HUES48 (cell line): ENCODE measurements around the gene GSG1.

ENCODE experiments used
- H3K27ac ChIP-seq: one replicate; pipeline ENCODE4 v1.7.0; 2013; ENCODE audit warnings: low read depth, low read length, inconsistent platforms
- H3K27me3 ChIP-seq: 2 replicates; pipeline ENCODE4 v1.6.1; 2013; ENCODE audit warnings: mild to moderate bottlenecking, low read length; ENCODE audit not compliant: control insufficient read depth, insufficient read depth
- H3K36me3 ChIP-seq: 2 replicates; pipeline ENCODE4 v1.6.1; 2013; ENCODE audit warnings: low read length; ENCODE audit not compliant: control insufficient read depth, insufficient read depth
- H3K4me1 ChIP-seq: 2 replicates; pipeline ENCODE4 v1.6.1; 2013; ENCODE audit warnings: mild to moderate bottlenecking, low read length; ENCODE audit not compliant: control insufficient read depth, insufficient read depth
- H3K4me3 ChIP-seq: 2 replicates; pipeline ENCODE4 v1.5.1; 2013; ENCODE audit warnings: mild to moderate bottlenecking, low read depth, low read length
- H3K9ac ChIP-seq: 2 replicates; pipeline ENCODE4 v1.6.1; 2013; ENCODE audit warnings: mild to moderate bottlenecking, low read depth, low read length, moderate library complexity
- H3K9me3 ChIP-seq: 2 replicates; pipeline ENCODE4 v1.6.1; 2013; ENCODE audit warnings: low read length; ENCODE audit not compliant: control insufficient read depth, insufficient read depth

Gene GSG1

GRCh38 chr12:13117029-13117428 lies 13.6 kb upstream of the GSG1 start:
- H3K4me1 ChIP-seq = peaks cover 25% of the 10 kb centered on the region
- H3K4me3 ChIP-seq = no peak overlapping the region
- H3K27me3 ChIP-seq = no peaks in the 10 kb centered on the region
- no peaks in the 10 kb centered on the region for H3K9me3 ChIP-seq
- no peak overlapping the region for H3K27ac ChIP-seq
- no peak overlapping the region for H3K9ac ChIP-seq
- no peaks in the 10 kb centered on the region for H3K36me3 ChIP-seq

- Histone ChIP-seq H3K36me3 (no peaks in the 10 kb centered on the region), H3K4me1 (peaks cover 25% of the 10 kb centered on the region), H3K27me3 (no peaks in the 10 kb centered on the region), H3K27ac (no peak overlapping the region), H3K9ac (no peak overlapping the region), H3K4me3 (no peak overlapping the region), H3K9me3 (no peaks in the 10 kb centered on the region)
Measured at GRCh38 chr12:13116259-13116658, 12.8 kb upstream of the GSG1 start.

DNA sequence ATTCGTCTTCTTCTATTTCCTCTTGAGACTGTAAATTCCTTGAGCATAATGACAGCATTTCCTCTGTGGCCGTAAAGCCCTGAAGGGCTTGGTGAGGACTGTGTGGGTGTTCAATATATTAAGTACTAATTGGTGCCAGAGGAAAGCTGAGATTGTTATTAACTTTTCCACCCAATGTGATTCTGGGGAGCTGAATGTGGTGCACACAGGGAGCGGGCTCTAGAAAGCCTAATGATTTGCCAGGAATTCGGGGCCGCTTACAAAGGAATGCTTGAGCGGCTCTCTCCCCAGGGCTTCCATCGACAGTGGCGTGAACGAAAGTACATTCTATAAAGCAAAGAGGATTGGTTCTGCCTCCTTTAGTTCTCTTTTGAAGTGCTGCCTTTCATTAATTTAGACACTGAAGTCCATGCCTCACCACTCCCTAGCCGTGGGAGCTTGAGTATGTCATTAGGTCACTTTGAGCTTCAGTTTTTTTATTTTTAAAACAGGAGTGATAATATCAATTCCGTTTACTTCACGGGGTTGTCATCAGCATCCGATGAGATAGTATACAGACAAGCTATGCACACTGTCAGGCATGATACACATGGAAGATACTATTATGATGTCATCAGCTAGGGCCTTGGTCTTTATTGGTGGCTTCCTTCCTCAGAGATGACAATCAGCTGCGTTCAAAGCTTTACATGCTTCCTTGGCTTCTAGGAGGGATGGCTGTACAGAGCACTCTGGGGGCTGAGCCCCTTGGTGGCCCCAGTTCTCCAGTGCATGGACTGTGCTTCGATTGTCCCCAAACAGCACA lies 11.0 kb upstream of the GSG1 start:
- no peaks in the 10 kb centered on the region for H3K9me3 ChIP-seq
- H3K4me1 ChIP-seq = peaks cover 25% of the 10 kb centered on the region
- no peaks in the 10 kb centered on the region for H3K27me3 ChIP-seq
- no peak overlapping the region for H3K4me3 ChIP-seq
- H3K9ac ChIP-seq = no peak overlapping the region
- no peaks in the 10 kb centered on the region for H3K36me3 ChIP-seq
- H3K27ac ChIP-seq = no peak overlapping the region

DNA sequence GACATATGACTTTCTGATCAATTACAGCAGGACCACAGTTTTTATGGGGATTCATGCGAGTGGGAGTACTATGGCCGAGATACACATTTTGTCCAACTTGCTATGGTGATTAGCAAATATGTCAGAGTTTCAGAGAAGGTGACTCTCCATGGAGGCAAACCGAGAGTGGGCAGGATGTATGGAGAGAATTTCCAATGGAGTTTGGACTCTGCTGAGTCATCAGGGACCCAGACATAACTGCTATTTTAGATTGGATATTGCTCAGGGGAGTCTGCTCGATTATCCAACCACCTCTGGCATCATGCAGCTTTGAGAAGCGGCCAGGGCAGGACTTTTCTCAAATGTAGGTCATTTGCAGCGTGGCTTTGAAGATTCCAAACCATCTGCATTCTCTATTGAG lies 9.5 kb upstream of the GSG1 start:
- Histone ChIP-seq H3K9ac (no peak overlapping the region), H3K4me3 (no peak overlapping the region), H3K27ac (no peak overlapping the region), H3K4me1 (peaks cover 25% of the 10 kb centered on the region), H3K27me3 (no peaks in the 10 kb centered on the region), H3K9me3 (no peaks in the 10 kb centered on the region), H3K36me3 (no peaks in the 10 kb centered on the region)

DNA sequence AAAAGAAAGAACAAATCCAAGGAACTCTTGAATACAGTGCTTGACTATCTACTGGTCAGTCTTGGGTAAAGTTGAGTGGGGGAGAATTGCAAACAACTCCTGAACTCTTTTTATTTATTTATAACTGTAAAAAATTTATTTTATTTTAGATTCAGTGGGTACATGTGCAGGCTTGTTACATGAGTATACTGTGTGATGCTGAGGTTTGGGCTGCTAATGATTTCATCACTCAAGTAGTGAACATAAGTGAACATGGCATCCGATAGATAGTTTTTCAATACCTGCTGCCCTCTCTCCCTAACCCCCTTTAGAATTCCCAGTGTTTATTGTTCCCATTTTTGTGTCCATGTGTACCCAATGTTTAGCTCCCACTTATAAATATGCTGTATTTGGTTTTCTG lies 3.2 kb upstream of the GSG1 start:
- H3K36me3 ChIP-seq = no peaks in the 10 kb centered on the region
- H3K9ac ChIP-seq = no peak overlapping the region
- no peak overlapping the region for H3K27ac ChIP-seq
- no peaks in the 10 kb centered on the region for H3K9me3 ChIP-seq
- peaks cover 11% of the 10 kb centered on the region for H3K4me1 ChIP-seq
- H3K27me3 ChIP-seq = no peaks in the 10 kb centered on the region; the same call in 1 of the 2 replicates
- H3K4me3 ChIP-seq = no peak overlapping the region

DNA sequence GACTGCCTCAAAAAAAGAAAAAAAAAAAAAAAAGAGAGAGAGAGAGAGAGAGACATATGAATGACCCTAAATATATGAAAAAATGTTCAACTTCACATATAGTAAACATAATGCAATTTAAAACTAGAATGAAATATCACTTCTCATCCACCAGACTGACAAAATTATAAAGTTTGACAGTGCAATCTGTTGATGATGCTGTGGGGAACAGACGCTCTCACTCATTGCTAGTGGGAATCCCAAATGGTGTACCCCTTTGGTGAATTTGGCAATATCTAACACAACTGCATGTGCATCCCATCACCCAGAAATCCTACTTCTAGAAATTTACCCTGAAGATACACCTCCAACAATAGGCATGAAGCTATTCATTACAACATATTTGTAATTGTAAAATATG lies 2.3 kb upstream of the GSG1 start:
- H3K36me3 ChIP-seq = no peaks in the 10 kb centered on the region
- peaks cover 13% of the 10 kb centered on the region for H3K4me1 ChIP-seq
- no peak overlapping the region for H3K27ac ChIP-seq
- no peaks in the 10 kb centered on the region for H3K9me3 ChIP-seq
- no peak overlapping the region for H3K9ac ChIP-seq
- H3K4me3 ChIP-seq = no peak overlapping the region
- H3K27me3 ChIP-seq = no peaks in the 10 kb centered on the region; the same call in 1 of the 2 replicates

GRCh38 chr12:13104409-13104808 lies 942 bp upstream of the GSG1 start:
- no peaks in the 10 kb centered on the region for H3K36me3 ChIP-seq
- peaks cover 23% of the 10 kb centered on the region for H3K4me1 ChIP-seq
- H3K9me3 ChIP-seq = no peaks in the 10 kb centered on the region
- H3K27ac ChIP-seq = no peak overlapping the region
- H3K4me3 ChIP-seq = no peak overlapping the region
- H3K27me3 ChIP-seq = no peaks in the 10 kb centered on the region; the same call in 1 of the 2 replicates
- H3K9ac ChIP-seq = no peak overlapping the region

DNA sequence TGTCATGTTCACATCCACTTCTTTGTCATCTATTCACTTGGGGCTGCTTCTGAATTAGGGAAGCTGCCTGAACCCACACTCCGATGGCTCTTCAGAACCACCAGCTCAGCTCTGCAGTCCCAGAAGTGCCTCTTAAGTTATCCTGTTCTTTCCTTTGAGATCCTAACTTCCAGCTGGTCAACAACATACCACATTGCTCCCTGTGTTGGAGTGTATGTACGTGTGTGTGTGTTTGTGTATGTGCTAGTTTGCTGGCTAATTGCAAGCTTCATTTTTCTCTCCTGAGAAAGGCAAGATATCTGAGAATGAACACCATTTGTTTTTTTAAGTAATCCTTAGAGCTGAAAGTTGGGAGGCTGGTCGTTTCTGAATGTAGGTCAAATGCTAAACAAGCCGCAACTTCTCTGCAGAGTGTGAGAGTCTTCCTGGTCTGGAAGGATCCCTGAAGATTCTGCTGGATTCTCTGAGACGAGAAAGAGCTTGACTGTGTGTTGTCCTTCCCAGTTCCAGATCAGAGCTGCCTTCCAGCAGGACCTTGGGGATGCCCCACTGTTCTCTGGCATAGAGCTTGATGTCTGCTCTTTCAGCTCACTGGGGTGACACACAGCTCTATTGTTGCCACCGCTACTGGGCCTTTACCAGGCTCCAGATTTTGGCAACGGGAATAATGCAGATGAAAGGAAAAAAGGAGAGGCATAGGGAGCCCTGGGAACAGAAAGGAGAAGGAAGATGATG lies 839 bp downstream of the GSG1 start:
- Histone ChIP-seq H3K27ac (no peak overlapping the region), H3K27me3 (no peaks in the 10 kb centered on the region; the same call in 1 of the 2 replicates), H3K4me1 (peaks cover 34% of the 10 kb centered on the region), H3K4me3 (no peak overlapping the region), H3K9me3 (no peaks in the 10 kb centered on the region), H3K36me3 (no peaks in the 10 kb centered on the region), H3K9ac (no peak overlapping the region)

- Histone ChIP-seq H3K27me3 (no peaks in the 10 kb centered on the region; the same call in 1 of the 2 replicates), H3K9ac (peak overlapping the region; percentile 78; the same call in 1 of the 2 replicates), H3K4me1 (peaks cover 34% of the 10 kb centered on the region), H3K9me3 (no peaks in the 10 kb centered on the region), H3K36me3 (no peaks in the 10 kb centered on the region), H3K4me3 (peak overlapping the region; percentile 80), H3K27ac (peak overlapping the region; percentile 86)
Measured at GRCh38 chr12:13101821-13102375, 1.6 kb downstream of the GSG1 start.

GRCh38 chr12:13100882-13101769 lies 2.3 kb downstream of the GSG1 start:
- peak overlapping the region; percentile 86 for H3K27ac ChIP-seq
- H3K9ac ChIP-seq = peak overlapping the region; percentile 78
- peaks cover 34% of the 10 kb centered on the region for H3K4me1 ChIP-seq
- H3K36me3 ChIP-seq = no peaks in the 10 kb centered on the region
- no peaks in the 10 kb centered on the region; the same call in 1 of the 2 replicates for H3K27me3 ChIP-seq
- peak overlapping the region; percentile 80 for H3K4me3 ChIP-seq
- no peaks in the 10 kb centered on the region for H3K9me3 ChIP-seq
